ENCODE measurements around the gene DZIP1. TPM values are rescaled to one million over a fixed set of nuclear protein-coding genes. Genes with fewer than 3 reads are reported as not detected.

DZIP1 gene
- total RNA-seq, 1 experiment from 2014 or later, result 0.17 TPM

GRCh38 chr13:95652821-95653220 lies 8.3 kb upstream of the DZIP1 start:
- TF ChIP-seq ZNF274 (IDR thresholded peaks at IDR 0.05; ENCODE audit: low read depth, low read length) (no peak), SRF (IDR thresholded peaks at IDR 0.05; ENCODE audit: low read depth) (no peak), EGR1 (IDR thresholded peaks at IDR 0.05; ENCODE audit: low read depth) (no peak), RAD21 (IDR thresholded peaks at IDR 0.05; ENCODE audit: low read depth) (no peak), ELF1 (IDR thresholded peaks at IDR 0.05; ENCODE audit: borderline replicate concordance, low read depth) (no peak), MAX (IDR thresholded peaks at IDR 0.05) (no peak), FOSL1 (IDR thresholded peaks at IDR 0.05; ENCODE audit: low read depth) (no peak), CBX3 (IDR thresholded peaks at IDR 0.05; ENCODE audit: low read depth) (no peak), ATF3 (IDR thresholded peaks at IDR 0.05) (no peak), SP1 (IDR thresholded peaks at IDR 0.05; ENCODE audit: low read depth) (no peak), TCF7L2 (IDR thresholded peaks at IDR 0.05; ENCODE audit: borderline replicate concordance, extremely low read depth, insufficient read depth, insufficient read length) (no peak), EZH2 (IDR thresholded peaks at IDR 0.05) (no peak), POLR2AphosphoS5 (IDR thresholded peaks at IDR 0.05; ENCODE audit: low read depth, low read length) (no peak), CEBPB (IDR thresholded peaks at IDR 0.05; ENCODE audit: low read depth) (no peak), REST (IDR thresholded peaks at IDR 0.05; ENCODE audit: low read depth) (no peak), JUND (IDR thresholded peaks at IDR 0.05) (no peak), ZBTB33 (IDR thresholded peaks at IDR 0.05; ENCODE audit: extremely low read depth, insufficient replicate concordance, low read length) (no peak), YY1 (IDR thresholded peaks at IDR 0.05; ENCODE audit: extremely low read depth, insufficient replicate concordance, low read depth, low read length) (no peak), ZFX (IDR thresholded peaks at IDR 0.05) (no peak)

More at GRCh38 chr13:95652821-95653220, 8.3 kb upstream of the DZIP1 start:
- RAD21 ChIA-PET (ENCODE audit: low non-redundant PET in 1 of 2, low total read pairs in 2 of 2, uncharacterized antibody in 2 of 2, unreplicated experiment in 2 of 2), result no interaction called here
- no TSS peak for BruUV-seq (replicated peaks)
- DNase-seq (ENCODE audit: low read depth, low spot score) (no peak), ATAC-seq (no peak)
- H3K9me3 ChIP-seq (ENCODE audit: control insufficient read depth in 1 of 2, insufficient read depth in 1 of 2, low read depth in 1 of 2, low read length in 2 of 2), result no peaks in the 10 kb centered on the region
- no peak overlapping the region for H3K9ac ChIP-seq (ENCODE audit: low read length)
- no peaks in the 10 kb centered on the region for H4K20me1 ChIP-seq (ENCODE audit: insufficient read depth)
- CTCF ChIA-PET, result interaction anchor here (0.9 kb wide), 1 partner anchor 29 kb away, joined by 3 read pairs; no protein-coding TSS in a partner anchor
- POLR2A ChIA-PET, result no interaction called here
- no peak overlapping the region for H3K27ac ChIP-seq (ENCODE audit: low read depth, low read length)
- intact Hi-C loops (cut with micrococcal nuclease), result no loop called here
- H3K27me3 ChIP-seq (ENCODE audit: insufficient read depth, low read length), result no peaks in the 10 kb centered on the region
- no peaks in the 10 kb centered on the region for H3K36me3 ChIP-seq (ENCODE audit: control insufficient read depth in 1 of 2, insufficient read depth in 2 of 2, low read length in 2 of 2)
- no peaks in the 10 kb centered on the region for H3K9me2 ChIP-seq (ENCODE audit: insufficient read depth)
- no peaks in the 10 kb centered on the region for H3K79me2 ChIP-seq (ENCODE audit: insufficient read depth, low read length)
- H3K4me3 ChIP-seq (replicated peaks in 1 of 2; ENCODE audit: low read depth in 1 of 2, low read length in 2 of 2), result no peak overlapping the region
- H3K4me1 ChIP-seq (ENCODE audit: control insufficient read depth in 1 of 2, insufficient read depth in 2 of 2, low read length in 2 of 2), result no peaks in the 10 kb centered on the region
- H3K4me2 ChIP-seq (ENCODE audit: low read length), result no peak overlapping the region
- H2AFZ ChIP-seq (ENCODE audit: low read depth, low read length, poor library complexity, severe bottlenecking), result no peak overlapping the region

All from HCT116 (cell line).